GM21423 (cell line): ENCODE results near the gene EPM2A.
"Not testable (repeated sequence)": the region's sequence is repeated elsewhere in the genome, so short reads cannot be mapped to it uniquely, and the experiment has no call there.

ENCODE experiments used
- ATAC-seq: cut with Tn5 transposase; IDR thresholded peaks from one replicate; pipeline ENCODE4 v1.9.1; 2021; ENCODE audit warnings: mild to moderate bottlenecking, moderate library complexity; ENCODE audit not compliant: unreplicated experiment

EPM2A gene

DNA sequence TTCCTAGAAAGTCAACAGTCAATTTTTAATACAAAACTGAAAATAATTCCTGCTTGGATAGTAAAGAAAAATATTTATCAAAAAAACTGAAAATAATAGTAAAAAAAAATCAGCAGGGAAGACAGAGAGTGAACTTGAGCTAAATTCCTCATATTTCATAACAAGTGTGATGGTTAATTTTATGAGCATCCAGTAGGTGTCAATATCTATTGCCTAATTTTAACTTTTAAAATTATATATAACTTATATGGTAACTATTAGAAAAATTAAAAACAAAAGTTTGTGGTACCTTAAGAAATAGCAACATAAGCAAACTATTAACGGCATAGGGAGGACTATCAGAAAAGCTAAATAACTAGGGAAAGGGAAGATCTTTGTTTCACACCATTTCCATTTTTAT is 2.1 kb downstream of the EPM2A start:
- ATAC-seq, result no peak

DNA sequence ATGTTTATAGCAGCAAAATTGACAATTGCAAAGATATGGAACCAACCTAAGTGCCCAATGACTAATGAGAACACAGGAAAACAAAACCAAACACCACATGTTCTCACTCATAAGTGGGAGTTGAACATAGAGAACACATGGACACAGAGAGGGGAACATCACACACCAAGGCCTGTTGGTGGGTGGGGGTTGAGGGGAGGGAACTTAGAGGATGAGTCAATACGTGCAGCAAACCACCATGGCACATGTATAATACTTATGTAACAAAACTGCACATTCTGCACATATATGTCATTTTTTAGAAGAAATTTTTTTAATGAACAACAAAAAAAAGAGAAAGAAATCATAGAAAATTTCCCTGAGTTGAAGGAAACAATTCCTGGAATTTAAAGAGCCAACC is 3.9 kb downstream of the EPM2A start:
- no peak for ATAC-seq

DNA sequence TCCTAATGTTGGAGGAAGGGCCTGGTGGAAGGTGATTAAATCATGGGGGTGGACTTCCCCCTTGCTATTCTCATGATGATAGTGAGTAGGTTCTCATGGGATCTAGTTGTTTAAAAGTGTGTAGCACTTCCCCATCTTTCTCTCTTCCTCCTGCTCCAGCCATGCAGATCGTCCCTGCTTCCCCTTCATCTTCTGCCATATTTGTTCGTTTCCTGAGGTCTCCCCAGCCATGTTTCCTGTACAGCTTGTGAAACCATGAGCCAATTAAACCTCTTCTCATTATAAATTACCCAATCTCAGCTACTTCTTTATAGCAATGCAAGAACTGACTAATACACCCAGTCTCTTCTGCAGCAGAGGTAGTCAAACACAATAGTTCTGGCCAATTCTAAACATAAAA is 5.4 kb downstream of the EPM2A start:
- ATAC-seq, result no peak

DNA sequence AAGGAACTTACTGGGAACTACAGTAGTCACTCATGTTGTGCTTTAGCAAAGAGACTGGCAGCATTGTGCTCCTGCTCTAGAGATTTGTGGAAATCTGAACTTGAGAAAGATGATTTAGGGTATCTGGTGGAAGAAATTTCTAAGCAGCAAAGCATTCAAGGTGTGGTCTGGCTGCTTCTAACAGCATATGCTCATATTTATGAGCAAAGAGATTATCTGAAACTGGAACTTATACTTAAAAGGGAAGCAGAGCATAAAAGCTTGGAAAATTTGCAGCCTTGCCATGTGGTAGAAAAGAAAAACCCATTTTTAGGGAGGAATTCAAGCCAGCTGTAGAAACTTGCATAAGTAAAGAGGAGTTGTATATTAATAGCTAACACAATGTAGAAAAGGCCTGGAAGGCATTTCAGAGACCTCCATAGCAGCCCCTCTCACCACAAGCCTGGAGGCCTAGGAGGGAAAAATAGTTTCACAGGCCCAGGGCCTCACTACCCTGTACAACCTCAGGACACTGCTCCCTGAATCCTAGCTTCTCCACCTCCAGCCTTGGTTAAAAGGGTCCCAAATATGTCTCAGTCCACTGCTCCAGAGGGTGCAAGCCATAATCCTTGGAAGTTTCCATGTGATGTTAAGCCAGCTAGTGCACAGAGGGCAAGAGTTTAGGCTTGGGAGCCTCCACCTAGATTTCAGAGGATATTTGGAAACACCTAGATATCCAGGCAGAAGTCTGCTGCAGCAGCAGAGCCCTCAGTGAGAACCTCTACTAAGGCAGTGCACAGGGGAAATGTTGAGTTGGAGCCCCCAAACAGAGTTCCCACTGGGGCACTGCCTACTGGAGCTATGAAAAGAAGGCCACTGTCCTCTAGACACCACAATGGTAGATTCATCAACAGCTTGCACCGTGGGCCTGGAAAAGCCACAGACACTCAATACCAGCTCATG is 6.6 kb downstream of the EPM2A start:
- no peak for ATAC-seq

DNA sequence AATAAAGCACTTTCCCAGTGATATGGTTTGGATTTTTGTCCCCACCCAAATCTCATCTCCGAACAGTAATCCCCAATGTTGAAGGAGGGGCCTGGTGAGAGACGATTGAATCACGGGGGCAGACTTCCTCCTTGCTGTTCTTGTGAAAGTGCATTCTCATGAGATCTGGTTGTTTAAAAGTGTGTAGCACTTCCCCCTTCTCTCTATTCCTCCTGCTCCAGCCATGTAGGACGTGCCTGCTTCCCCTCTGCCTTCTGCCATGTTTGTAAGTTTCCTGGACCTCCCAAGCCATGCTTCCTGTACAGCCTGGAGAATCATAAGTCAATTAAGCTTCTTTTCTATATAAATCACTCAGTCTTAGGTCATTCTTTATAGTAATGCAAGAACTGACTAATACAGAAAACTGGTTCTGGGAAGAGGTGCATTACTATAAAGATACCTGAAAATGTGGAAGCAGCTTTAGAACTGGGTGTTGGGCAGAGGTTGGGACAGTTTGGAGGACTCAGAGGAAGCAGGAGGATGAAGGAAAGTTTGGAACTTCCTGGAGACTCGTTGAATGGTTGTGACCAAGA is 7.4 kb downstream of the EPM2A start:
- ATAC-seq, result no peak

- ATAC-seq, result no peak
These were observed 9.8 kb downstream of the EPM2A start for GRCh38 chr6:145725570-145725969.

GRCh38 chr6:145723646-145724045 is 11.7 kb downstream of the EPM2A start:
- ATAC-seq, result no peak

- ATAC-seq, result no peak
These were observed 13.1 kb downstream of the EPM2A start for GRCh38 chr6:145722190-145722589.

DNA sequence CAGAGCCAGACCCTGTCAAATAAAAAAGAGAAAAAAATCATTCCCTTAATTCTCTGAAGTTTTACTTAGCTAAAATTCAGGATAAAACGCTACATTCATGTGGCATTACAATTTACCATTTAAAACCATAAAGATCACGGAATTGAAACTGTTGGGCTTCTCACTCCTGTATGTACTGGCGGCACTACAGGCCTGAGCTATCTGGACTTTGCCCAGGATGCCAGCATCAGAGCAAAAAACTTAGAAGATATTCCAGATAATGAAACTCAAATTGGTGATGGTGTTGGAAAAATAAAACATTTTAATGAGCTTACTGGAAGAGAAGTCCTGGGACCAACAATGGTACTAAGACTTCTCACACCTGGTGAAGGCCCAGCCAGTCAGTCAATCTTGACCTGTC is 14.2 kb downstream of the EPM2A start:
- no peak for ATAC-seq

DNA sequence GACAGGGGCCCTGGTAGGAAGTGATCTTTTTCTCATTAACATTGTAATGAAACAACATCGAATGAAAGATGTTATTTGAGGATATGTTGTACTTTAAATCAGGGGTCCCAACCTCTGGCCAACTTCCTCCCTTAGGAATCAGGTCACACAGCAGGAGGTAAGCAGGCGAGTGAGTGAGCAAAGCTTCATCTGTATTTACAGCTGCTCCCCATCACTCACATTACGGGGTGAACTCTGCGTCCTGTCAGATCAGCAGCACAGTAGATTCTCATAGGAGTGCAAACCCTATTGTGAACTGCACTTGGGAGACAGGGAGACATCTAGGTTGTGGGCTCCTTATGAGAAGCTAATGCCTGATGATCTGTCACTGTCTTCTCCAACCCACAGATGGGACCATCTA is 19.9 kb downstream of the EPM2A start:
- no peak for ATAC-seq

- no peak for ATAC-seq
These were observed 20.6 kb downstream of the EPM2A start for GRCh38 chr6:145714731-145715130.

- ATAC-seq, result no peak
These were observed 21.5 kb downstream of the EPM2A start for GRCh38 chr6:145713773-145714172.

- ATAC-seq, result no peak
These were observed 23.9 kb downstream of the EPM2A start for GRCh38 chr6:145711372-145711771.

DNA sequence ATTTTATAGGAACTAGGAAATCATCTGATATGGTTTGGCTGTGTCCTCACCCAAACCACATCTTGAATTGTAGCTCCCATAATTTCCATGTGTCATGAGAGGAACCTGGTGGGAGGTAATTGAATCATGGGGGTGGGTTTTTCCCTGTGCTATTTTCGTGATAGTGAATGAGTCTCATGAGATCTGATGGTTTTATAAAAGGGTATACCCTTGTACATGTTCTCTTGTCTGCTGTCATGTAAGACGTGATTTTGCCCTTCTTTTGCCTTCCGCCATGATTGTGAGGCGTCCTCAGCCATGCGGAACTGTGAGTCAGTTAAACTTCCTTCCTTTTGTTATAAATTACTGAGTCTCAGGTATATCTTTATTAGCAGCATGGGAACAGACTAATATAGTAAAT is 27.9 kb downstream of the EPM2A start:
- ATAC-seq, result no peak

- no peak for ATAC-seq
These were observed 29.8 kb downstream of the EPM2A start for GRCh38 chr6:145705561-145705960.

- ATAC-seq, result no peak
These were observed 31.1 kb downstream of the EPM2A start for GRCh38 chr6:145704143-145704781.

DNA sequence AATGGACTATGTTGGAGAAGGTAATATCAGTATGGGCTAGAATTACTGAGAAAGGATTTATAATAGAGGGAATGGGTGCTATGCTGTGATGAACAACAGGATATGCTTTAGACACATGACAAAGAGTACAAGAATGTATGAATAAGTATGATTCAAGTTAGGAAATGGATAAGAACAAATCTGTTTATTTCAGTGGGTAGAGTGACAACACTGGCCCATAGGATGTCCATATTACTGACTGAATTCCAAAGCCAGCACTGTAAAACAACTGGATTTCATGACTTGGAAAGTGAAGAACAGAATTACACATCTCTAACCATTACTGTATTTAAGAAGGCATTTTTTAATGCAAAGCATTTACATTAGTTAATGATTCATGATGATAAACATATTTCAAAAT is 35.9 kb downstream of the EPM2A start:
- ATAC-seq, result no peak

- ATAC-seq, result not testable (repeated sequence)
These were observed 37.9 kb downstream of the EPM2A start for GRCh38 chr6:145697401-145697800.

GRCh38 chr6:145694083-145694737 is 41.1 kb downstream of the EPM2A start:
- no peak for ATAC-seq

- ATAC-seq, result no peak
These were observed 44.4 kb downstream of the EPM2A start for GRCh38 chr6:145690969-145691368.

DNA sequence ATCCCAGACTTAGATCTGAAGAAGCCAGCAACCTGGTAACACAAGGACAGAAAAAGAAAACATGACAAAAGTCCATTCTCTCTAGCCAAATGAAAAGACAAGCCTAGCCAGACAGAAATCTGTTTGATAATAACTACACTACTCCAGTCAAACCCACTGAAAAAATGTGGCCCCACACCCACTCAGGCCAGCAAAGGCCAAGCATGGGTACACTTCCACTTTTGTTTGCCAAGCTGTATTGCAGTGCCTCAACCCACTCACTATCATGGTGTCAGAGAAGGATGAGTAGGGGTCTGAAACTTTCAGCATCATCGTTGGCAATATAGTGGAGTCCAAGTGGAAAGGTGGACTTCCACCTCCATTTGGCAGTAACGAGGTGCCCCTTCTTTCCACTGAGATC is 45.8 kb downstream of the EPM2A start:
- ATAC-seq, result no peak
